Liver (tissue), 9 donors: ENCODE data around the gene CEBPG. TPM values are rescaled to one million over a fixed set of nuclear protein-coding genes. Genes with fewer than 3 reads are reported as not detected.
A peak's percentile ranks its signal among the peaks of the same experiment; 100 is the strongest.

Source experiments
- DNase-seq: peaks from one replicate; pipeline ENCODE4 v3.0.0-alpha.2; 2017; ENCODE audit warnings: low spot score
- H3K27ac ChIP-seq, 2 donors: one replicate each; pipeline ENCODE4 v1.7.0; 2013; ENCODE audit warnings: inconsistent platforms in 2 of 2, low read length in 2 of 2, control low read depth in 1 of 2, low read depth in 1 of 2, mild to moderate bottlenecking in 1 of 2
- H3K27me3 ChIP-seq, 4 donors: one replicate each; pipeline versions ENCODE4 v1.6.1 to v1.7.0; 2013; ENCODE audit warnings: low read length in 3 of 4, inconsistent platforms in 1 of 4, mild to moderate bottlenecking in 1 of 4, moderate library complexity in 1 of 4; ENCODE audit not compliant: control insufficient read depth in 4 of 4, insufficient read depth in 4 of 4
- H3K36me3 ChIP-seq, 4 donors: one replicate each; pipeline versions ENCODE4 v1.6.1 to v1.7.0; 2013; ENCODE audit warnings: low read length in 3 of 4, mild to moderate bottlenecking in 3 of 4, low read depth in 1 of 4, moderate library complexity in 1 of 4; ENCODE audit not compliant: control insufficient read depth in 4 of 4, insufficient read depth in 3 of 4
- H3K4me1 ChIP-seq, 4 donors: one replicate each; pipeline versions ENCODE4 v1.6.1 to v1.7.0; 2013; ENCODE audit warnings: low read length in 3 of 4, mild to moderate bottlenecking in 3 of 4, moderate library complexity in 1 of 4; ENCODE audit not compliant: control insufficient read depth in 4 of 4, insufficient read depth in 4 of 4
- H3K4me3 ChIP-seq, 3 donors: one replicate each; pipeline versions ENCODE4 v1.6.1 to v1.7.0; 2013; ENCODE audit warnings: low read length in 3 of 3, control low read depth in 1 of 3, low read depth in 1 of 3, mild to moderate bottlenecking in 1 of 3
- H3K9ac ChIP-seq, 2 donors: one replicate each; pipeline ENCODE4 v1.7.0; 2013; ENCODE audit warnings: low read length in 2 of 2, mild to moderate bottlenecking in 2 of 2, moderate library complexity in 2 of 2, control low read depth in 1 of 2, low read depth in 1 of 2
- H3K9me3 ChIP-seq, 4 donors: one replicate each; pipeline versions ENCODE4 v1.6.1 to v1.7.0; 2013; ENCODE audit warnings: low read length in 3 of 4; ENCODE audit not compliant: control insufficient read depth in 4 of 4
- EGR1 ChIP-seq, 2 donors: IDR thresholded peaks; 2 replicates each; pipeline ENCODE4 v1.6.1; 2016 to 2018; ENCODE audit warnings: antibody characterized with exemption in 2 of 2, low read depth in 2 of 2
- FOXA2 ChIP-seq: IDR thresholded peaks from 2 replicates; pipeline ENCODE4 v1.6.1; 2016; ENCODE audit warnings: antibody characterized with exemption
- GABPA ChIP-seq, 2 donors: IDR thresholded peaks in 1 of 2; conservative IDR thresholded peaks in 1 of 2; 2 replicates each; pipeline ENCODE4 v1.6.1; 2016; ENCODE audit warnings: antibody characterized with exemption in 2 of 2, mild to moderate bottlenecking in 1 of 2, moderate library complexity in 1 of 2
- JUND ChIP-seq, 2 donors: IDR thresholded peaks; 2 replicates each; pipeline ENCODE4 v1.6.1; 2016; ENCODE audit warnings: antibody characterized with exemption in 2 of 2
- RAD21 ChIP-seq, 2 donors: IDR thresholded peaks; 2 replicates each; pipeline ENCODE4 v1.6.1; 2016; ENCODE audit warnings: antibody characterized with exemption in 2 of 2, mild to moderate bottlenecking in 2 of 2
- YY1 ChIP-seq: IDR thresholded peaks from 2 replicates; pipeline ENCODE4 v1.6.1; 2016; ENCODE audit warnings: antibody characterized with exemption, mild to moderate bottlenecking
- WGBS: extraction: QIAGEN DNeasy Blood & Tissue Kit; methylation state at CpG from one replicate; pipeline ENCODE4 v1.1.7; 2013; 5-methylcytosine and 5-hydroxymethylcytosine counted together
- polyA plus RNA-seq, 2 donors: library from polyadenylated mRNA; stranded (reverse) in 1 of 2; unstranded in 1 of 2; fragments of 200-250 nt in 1 of 2; fragments of >200 nt in 1 of 2; fragmentation: Nextera tagmentation in 1 of 2; extraction: Ambion mirVana in 1 of 2; gene quantifications; one replicate each; pipeline versions ENCODE4 v1.2.1 to v1.2.3, GENCODE V29; 2013 to 2015
- total RNA-seq, 2 donors: library from RNA; depleted of rRNA; stranded (reverse); fragments of >200 nt; gene quantifications; one replicate each; pipeline ENCODE4 v1.2.3, GENCODE V29; 2014
- TF ChIP-seq, protein P1 (sequence below): IDR thresholded peaks from 2 replicates; pipeline ENCODE4 v1.6.1; 2016; ENCODE audit warnings: antibody characterized with exemption, mild to moderate bottlenecking
- TF ChIP-seq, protein P2 (sequence below): fragments of 150-350 bp; IDR thresholded peaks from 2 replicates; pipeline ENCODE4 v1.5.1; 2017; ENCODE audit warnings: improper control_type of control experiment, low read depth, low read length; ENCODE audit not compliant: missing input control
- donor health status: healthy.
- donor health status: healthy.
- donor health status: healthy.
- donor health status: healthy.
- donor health status: healthy.

Gene CEBPG
- total and polyA plus RNA-seq, 4 donors, result 16.9 to 36.1 (median 24.2) TPM

DNA sequence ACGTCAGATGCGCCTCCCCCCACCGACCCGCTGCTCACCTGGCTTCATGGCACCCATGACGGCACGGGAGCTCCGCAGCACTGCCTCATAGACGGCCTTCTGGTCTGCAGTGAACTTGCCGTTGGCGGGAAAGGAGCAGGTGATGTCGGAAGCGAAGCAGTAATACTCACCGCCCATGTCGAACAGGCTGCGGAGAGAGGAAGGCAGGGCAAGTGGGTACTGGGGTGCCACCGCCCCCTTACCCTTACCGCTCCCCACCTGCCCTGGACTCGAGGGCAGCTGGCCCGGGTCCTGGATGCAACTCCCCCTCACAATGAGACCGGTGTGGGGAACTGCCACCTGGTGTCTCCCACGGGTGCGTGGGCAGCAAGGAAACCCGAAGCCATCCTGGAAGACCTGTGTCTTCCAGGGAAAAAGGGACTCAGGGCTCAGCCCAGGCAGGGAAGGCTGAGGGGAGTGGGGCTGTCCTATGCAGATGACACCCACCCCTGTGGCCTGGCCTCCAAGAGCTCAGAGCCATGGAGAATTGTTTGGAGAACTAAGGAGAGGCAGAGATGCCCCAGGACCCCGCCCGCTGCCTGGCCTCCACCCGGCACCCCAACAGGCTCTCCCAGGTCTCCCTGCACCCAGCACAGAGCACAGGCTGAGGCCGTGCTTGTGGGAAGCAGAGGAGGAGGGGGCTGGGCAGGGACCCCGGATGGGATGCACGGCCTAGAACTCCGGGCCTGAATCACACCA, 28.3 kb downstream of the CEBPG start (continued):
- no peak for TF ChIP-seq GABPA (IDR thresholded peaks at IDR 0.05 in 1 of 2, conservative IDR thresholded peaks at IDR 0.05 in 1 of 2)
- no peak for TF ChIP-seq YY1
- TF ChIP-seq, protein P1, sequence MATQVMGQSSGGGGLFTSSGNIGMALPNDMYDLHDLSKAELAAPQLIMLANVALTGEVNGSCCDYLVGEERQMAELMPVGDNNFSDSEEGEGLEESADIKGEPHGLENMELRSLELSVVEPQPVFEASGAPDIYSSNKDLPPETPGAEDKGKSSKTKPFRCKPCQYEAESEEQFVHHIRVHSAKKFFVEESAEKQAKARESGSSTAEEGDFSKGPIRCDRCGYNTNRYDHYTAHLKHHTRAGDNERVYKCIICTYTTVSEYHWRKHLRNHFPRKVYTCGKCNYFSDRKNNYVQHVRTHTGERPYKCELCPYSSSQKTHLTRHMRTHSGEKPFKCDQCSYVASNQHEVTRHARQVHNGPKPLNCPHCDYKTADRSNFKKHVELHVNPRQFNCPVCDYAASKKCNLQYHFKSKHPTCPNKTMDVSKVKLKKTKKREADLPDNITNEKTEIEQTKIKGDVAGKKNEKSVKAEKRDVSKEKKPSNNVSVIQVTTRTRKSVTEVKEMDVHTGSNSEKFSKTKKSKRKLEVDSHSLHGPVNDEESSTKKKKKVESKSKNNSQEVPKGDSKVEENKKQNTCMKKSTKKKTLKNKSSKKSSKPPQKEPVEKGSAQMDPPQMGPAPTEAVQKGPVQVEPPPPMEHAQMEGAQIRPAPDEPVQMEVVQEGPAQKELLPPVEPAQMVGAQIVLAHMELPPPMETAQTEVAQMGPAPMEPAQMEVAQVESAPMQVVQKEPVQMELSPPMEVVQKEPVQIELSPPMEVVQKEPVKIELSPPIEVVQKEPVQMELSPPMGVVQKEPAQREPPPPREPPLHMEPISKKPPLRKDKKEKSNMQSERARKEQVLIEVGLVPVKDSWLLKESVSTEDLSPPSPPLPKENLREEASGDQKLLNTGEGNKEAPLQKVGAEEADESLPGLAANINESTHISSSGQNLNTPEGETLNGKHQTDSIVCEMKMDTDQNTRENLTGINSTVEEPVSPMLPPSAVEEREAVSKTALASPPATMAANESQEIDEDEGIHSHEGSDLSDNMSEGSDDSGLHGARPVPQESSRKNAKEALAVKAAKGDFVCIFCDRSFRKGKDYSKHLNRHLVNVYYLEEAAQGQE, result no peak

DNA sequence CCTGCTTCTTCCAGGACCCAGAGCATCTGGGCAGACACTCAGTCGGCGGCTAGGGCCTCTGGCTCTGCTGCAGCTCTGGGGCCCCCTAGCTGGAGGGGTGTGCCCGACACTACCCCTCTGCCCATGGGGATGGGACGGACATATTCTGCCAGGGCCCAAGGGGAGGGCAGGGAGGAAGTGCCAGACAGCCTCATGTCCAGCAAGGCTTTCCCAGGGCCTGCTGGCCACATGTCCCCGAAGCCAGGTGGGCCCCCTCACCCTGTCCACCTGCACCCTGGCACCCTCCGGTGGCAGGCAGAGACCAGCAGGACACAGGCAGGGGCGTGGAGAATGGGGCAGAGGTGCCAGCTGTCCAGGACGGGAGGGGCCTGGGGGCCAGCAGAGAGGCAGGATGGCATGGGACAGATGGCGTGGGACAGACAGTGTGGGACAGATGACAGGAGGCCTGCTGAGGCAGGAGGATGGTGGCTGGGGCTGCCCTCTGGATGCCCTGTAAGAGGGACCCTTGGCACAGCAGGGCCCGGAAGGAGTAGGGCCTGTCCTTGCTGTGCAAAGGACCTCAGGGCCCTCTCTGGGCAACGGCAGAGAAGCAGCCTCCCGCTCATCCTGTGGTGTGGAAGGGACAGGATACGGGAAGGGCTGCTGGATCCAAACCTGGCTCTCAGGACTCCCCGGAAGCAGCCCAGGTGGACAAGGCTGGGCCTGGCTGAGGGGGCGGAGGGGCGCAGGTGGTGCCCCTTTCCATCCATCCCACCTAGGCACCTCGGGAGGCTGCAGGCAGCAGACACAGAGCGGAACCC, 29.1 kb downstream of the CEBPG start:
- no peak overlapping the region for H3K4me3 ChIP-seq
- peak overlapping the region; percentile 92 to 98 for H3K27ac ChIP-seq
- no peaks in the 10 kb centered on the region for H3K36me3 ChIP-seq
- H3K27me3 ChIP-seq, result no peaks in the 10 kb centered on the region
- peak overlapping the region; percentile 79 to 83 for H3K9ac ChIP-seq
- H3K4me1 ChIP-seq, result peaks cover 44 to 95% (median 77%) of the 10 kb centered on the region in 4 donors
- H3K9me3 ChIP-seq, result no peaks in the 10 kb centered on the region
- DNase-seq, result no peak
- 41% methylated on average over 18 of the region's 18 CpGs for WGBS
- TF ChIP-seq RAD21 (IDR thresholded peaks at IDR 0.05) (peak in 1 of 2 donors; percentile 50), JUND (IDR thresholded peaks at IDR 0.05) (no peak), EGR1 (IDR thresholded peaks at IDR 0.05; ENCODE audit: low read depth in 2 of 2) (no peak), FOXA2 (no peak)
- TF ChIP-seq, protein P1, result no peak
- TF ChIP-seq, protein P2, sequence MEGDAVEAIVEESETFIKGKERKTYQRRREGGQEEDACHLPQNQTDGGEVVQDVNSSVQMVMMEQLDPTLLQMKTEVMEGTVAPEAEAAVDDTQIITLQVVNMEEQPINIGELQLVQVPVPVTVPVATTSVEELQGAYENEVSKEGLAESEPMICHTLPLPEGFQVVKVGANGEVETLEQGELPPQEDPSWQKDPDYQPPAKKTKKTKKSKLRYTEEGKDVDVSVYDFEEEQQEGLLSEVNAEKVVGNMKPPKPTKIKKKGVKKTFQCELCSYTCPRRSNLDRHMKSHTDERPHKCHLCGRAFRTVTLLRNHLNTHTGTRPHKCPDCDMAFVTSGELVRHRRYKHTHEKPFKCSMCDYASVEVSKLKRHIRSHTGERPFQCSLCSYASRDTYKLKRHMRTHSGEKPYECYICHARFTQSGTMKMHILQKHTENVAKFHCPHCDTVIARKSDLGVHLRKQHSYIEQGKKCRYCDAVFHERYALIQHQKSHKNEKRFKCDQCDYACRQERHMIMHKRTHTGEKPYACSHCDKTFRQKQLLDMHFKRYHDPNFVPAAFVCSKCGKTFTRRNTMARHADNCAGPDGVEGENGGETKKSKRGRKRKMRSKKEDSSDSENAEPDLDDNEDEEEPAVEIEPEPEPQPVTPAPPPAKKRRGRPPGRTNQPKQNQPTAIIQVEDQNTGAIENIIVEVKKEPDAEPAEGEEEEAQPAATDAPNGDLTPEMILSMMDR, result no peak
